GM21526 (cell line): Measurements from ENCODE around the gene TBX19.

ENCODE experiments used
- ATAC-seq: cut with Tn5 transposase; IDR thresholded peaks from one replicate; pipeline ENCODE4 v1.9.1; 2021; ENCODE audit warnings: moderate library complexity; ENCODE audit not compliant: unreplicated experiment, low FRiP score

The TBX19 gene

DNA sequence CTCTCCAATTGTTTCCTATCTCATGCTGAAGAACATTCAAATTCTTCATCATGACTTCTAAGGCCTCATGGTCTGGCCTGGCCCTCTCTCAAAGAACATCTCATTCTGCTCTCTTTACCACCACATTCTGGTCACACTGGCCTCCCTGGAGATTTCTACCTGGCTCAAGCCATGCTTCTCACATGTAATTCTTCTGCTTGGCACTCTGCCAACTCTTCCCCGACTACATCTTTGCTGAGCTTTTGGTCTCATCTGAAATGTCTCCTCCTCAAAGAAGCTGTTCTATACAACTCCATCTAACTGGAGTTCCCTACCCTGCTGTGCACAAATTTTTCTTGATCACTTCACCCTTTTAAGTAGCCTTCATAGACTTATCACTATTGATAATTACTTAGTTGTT, 1.4 kb upstream of the TBX19 start:
- ATAC-seq: no peak

DNA sequence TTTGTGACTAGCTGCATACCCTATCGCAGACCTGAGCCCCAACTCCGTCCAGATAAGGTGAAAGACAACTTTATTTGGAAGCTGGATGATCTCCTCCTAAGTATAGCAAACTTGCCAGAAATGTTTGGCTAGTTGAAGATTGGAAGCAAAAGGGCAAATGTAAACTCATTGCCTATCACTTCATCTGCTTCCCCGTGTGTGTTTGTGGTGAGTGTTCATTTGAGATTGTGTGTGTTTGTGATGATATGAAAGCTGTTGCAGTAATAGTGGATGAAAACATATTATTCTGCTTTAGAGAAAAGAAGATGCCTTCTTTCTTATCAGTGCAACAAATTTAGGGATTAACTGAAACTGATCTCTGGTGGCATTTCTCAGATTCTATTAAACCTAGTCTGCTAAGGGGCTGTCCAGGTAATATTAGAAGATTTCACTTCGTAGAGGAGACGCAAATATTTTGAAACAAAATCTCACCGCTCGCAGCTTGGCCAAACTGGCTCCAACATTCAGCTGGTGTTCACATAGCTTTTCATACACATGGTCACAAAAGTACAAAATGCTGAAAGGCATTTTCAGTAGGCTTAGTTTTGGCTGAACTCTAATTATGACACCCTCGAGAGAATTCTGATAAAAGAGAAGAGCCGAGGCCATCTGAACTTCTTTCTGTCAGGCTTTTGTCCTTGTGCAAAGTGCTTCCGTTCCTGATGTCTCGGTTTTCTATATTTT, 1.1 kb downstream of the TBX19 start:
- no peak for ATAC-seq

GRCh38 chr1:168285521-168285790, 4.8 kb downstream of the TBX19 start:
- ATAC-seq: no peak

DNA sequence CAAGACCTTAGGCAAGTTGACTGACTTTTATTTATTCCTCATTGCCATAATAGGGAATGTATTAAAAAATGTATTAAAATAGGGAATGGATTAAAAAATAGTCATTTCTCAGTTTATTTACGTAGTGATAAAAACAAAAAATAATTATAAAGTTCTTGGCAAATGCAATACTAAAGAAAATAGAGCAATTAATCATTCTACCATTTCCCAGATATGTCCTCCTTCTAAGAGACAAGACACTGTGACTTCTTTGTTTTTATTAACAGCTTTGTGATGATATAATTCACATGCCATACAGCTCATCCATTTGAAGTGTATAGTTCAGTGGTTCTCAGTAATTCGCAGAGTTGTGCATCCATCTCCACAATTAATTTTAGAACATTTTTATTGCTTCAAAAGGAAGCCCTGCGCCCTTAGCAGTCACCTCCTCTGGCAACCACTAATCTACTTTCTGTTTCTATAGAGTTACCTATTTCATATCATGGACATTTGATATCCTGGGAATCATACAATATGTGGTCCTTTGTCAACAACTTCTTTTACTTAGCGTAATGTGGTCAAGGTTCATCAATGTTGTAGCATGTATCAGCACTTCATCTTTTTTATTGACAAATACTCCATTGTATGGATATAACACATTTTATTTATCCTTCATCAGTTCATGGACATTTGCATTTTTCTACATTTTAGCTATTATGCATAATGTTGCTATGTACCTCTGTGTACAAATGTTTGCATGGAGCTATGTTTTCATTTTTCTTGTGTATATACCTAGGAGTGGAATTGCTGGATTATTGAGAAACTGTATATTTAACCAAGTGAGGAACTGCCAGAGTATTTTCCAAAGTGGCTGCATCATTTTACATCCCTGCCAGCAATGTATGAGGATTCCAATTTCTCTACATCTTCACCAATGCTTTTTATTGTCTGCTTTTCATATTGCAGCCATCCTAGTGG, 5.6 kb downstream of the TBX19 start:
- no peak for ATAC-seq

GRCh38 chr1:168287237-168287664, 6.6 kb downstream of the TBX19 start:
- no peak for ATAC-seq

GRCh38 chr1:168288311-168289052, 7.8 kb downstream of the TBX19 start:
- ATAC-seq: no peak

DNA sequence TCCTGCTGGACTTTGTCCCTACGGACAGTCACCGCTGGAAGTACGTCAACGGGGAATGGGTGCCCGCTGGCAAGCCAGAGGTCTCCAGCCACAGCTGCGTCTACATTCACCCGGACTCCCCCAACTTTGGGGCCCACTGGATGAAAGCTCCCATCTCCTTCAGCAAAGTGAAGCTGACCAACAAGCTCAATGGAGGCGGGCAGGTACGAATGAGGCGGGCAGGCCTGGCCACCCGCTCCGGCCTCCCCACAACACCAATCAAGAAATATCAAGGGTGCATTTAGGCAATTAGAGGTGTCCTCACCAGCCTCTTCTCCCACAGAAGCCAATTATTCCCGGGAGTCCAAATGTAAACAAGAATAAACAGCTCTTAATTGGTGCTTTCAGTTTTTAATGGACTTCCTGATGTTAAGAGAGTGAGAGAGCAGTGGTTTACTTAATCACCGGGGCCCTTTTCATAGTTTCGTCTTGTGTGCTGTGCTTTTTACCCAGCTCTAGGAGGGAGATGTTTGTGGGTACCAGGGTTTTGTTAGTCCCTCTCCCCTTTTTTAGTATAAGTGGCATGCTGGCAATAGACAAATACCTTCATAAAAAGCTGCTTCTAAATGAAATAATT, 10.7 kb downstream of the TBX19 start:
- ATAC-seq: no peak

DNA sequence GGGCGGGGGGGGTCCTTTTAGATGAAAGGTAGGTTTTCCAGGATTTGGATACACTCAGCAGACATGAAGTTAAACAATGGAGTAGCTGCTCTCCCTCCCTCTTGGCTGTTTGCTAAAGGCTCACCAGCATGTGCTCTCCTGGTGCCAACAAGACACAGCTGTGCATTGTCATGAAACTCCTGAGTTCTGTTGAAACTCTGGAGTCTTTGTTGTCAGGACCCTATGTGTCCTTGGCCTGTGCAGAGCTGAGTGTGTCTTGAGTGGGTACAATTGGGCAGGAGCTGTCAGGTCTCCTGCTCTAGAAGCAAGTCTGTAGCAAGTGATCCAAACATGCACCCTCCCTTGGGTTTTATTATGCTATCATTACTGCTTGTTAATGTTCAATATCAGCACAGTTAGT, 12.7 kb downstream of the TBX19 start:
- no peak for ATAC-seq

GRCh38 chr1:168295411-168296114, 14.9 kb downstream of the TBX19 start:
- ATAC-seq: no peak

- ATAC-seq: no peak
Measured at GRCh38 chr1:168297019-168297730, 16.5 kb downstream of the TBX19 start.

DNA sequence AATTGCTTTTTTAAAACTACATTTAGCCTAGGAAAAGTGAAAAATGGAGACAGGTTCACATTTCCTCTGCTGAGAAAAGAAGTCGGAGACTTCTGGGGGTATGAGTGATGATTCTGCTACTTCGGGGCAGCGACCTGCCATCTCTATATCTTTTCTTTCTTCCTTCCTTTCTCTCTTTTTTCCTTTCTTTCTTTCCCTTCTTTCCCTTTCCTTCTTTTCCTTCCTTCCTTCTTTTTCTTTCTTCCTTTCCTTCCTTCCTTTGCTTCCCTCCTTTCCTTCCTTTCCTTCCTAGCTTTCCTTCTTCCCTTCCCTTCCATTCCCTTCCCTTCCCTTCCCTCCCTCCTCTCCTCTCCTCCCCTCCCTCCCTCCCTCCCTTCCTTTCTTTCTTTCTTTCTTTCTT, 17.8 kb downstream of the TBX19 start:
- no peak for ATAC-seq

GRCh38 chr1:168300626-168301025, 19.9 kb downstream of the TBX19 start:
- ATAC-seq: no peak

DNA sequence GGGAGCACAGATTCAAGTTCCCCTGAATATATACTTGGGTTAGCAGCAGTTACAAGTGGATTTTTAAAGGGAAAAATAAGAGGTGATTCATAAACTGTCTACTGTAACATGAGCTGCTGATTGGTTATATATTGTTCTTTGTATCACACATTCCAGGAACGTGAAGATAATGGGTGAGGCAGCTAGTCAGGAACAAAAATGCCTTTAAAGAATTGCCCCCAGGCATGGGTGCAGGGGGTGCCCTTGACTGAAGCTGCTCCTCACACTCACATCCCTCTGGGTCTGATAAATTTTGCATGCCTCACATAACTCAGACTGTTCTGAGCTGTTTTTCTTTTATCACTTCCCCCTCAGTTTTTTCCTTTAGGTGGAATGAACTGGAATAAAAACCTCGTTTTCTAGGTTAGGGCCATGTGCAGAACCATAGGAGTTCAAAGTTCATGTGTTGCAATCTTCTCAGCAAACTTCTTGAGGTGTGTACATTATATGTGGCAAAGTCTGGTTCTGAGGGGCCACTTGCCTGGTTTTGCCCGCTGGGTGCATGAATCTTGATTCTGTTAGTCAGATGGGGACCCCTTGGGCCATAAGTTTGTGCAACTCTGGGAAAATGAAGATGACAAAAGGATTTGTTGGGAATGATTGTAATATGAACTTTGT, 21.1 kb downstream of the TBX19 start:
- ATAC-seq: no peak

DNA sequence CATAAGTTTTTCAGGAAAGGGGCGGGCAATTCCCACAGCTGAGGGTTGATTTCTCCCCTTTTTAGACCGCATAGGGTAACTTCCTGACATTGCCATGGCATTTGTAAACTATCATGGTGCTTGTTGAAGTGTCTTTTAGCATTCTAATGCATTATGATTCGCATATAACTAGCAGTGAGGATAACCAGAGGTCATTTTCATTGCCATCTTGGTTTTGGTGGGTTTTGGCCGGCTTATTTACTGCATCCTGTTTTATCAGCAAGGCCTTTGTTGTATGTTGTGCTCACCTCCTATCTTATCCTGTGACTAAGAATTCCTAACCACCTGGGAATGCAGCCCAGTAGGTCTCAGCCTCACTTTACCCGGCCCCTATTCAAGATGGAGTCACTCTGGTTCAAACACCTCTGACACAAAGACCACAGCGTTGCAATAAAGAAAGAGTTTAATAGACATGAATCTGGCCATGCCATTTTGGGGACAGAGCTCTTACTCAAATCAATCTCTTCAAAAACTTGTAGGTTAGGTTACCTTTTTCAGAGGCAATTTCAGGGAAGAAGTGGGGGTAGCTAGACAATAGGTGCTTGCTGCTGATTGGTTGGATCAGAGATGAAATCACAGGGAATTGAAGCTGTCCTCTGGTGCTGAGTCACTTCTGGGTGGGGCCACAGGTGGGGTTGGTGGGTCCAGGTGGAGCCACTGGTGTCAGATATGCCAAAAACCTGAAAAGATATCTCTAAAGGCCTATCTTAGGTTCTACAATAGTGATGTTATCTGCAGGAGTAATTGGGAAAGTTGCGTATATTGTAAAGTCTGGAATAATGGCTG, 23.3 kb downstream of the TBX19 start:
- no peak for ATAC-seq

- ATAC-seq: no peak
Measured at GRCh38 chr1:168304865-168305264, 24.2 kb downstream of the TBX19 start.

DNA sequence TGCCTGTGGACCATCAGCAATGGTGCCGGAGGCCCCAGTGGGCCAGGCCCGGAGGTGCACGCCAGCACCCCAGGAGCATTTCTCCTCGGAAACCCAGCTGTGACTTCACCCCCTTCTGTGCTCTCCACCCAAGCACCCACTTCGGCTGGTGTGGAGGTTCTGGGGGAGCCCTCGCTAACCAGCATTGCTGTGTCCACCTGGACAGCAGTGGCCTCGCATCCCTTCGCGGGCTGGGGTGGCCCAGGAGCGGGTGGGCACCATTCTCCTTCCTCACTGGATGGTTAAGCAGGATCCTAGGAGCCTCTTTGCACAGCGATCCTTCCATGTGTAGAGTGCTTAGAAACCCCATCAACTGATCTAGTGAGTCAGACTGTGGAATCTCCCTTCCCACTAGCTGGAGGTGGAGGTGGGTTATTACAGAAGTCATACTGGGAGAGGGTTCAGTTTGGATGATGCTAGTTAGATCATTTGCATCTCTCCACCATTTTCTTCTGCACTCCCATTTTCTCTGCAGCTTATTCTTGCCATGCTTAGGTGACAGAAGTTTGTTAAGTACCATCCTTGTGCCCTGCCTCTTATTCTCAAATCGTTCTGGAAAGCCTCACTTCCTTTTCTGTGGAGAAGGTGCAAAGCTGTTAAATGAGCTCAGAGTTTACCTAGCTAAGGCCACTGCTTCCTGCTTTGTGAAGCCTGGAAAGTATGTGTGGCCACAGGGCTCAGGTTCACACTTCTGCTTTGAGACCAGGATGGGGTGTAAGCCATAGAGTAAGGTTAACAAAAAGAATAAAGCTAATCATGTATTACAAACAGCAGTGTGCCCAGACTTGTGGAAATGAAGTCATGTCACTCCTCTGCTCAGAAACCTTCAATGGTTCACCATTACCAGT, 32.3 kb downstream of the TBX19 start:
- ATAC-seq: no peak

- no peak for ATAC-seq
Measured at GRCh38 chr1:168316142-168316541, 35.5 kb downstream of the TBX19 start.
